CD4-positive, alpha-beta T cell treated with Interleukin-12 subunit alpha and Interleukin-12 subunit beta, for 1 hour (primary cell): ENCODE results near the gene FAM180B.

ENCODE experiments used
- DNase-seq: peaks from one replicate; pipeline ENCODE4 v3.0.0-alpha.2; 2020

Gene FAM180B

DNA sequence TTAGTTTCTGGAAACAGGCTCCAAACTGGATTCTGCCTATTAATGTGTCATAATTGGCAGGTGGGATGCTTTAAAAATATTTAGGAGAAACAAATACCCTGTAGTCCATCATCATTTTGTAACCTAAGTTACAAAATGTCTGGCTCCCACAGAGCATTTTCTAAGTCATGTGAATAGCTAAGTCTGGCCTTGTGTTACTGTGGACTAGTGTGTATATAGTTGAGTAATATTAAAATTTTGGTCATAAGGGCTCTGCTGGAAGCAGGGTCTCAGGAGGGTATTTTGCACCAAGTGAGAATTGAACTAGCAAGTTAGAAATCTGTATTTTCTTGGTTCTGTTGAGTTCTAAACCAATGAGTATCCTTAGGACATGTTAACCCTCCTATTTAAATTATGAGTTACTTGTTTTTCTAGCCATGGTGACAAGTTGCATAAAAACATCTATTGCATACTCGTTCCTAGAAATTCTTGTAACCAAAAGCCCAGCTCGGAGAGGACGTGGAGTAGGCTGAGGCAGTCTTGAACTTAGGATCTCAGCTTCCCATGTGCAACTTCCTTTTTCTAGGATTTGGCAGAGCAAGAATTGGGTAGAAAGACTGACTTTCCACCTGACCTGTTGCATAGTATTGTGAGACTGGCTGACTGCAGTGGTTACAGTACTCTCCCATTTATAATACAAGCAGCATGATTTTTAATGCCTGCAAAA lies 15.7 kb upstream of the FAM180B start:
- DNase-seq: no peak

DNA sequence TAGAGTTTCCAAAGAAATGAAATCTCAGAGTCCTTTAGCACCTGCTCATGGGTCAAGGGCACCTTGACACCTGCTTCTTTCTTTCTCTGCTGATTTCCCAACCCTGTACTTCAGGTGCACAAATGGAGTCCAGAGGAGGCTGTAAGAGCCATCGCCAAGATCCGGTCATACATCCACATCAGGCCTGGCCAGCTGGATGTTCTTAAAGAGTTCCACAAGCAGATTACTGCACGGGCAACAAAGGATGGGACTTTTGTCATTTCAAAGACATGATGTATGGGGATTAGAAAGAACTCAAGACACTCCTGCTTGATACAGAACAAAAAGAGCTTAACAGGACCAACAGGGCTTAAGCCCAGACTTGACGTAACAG lies 15.1 kb upstream of the FAM180B start:
- no peak for DNase-seq

DNA sequence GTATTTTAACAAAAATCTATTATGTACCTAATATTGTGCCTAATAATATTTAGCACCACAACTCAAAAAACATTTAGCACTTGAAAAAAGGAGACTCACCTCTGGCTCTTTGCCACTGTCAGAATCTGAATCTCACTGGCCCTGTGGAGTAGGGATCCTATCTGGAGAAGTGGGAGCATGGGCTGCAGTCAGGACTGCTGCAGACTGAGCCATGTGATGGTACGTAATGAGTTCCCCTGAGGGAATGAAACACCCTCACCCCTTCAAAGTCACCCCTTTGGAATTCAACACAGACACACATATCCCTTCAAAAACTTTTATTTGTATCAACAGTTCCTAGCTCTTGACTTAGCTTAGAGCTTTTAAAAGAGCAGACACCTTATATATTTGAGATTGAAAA lies 14.6 kb upstream of the FAM180B start:
- DNase-seq: no peak

DNA sequence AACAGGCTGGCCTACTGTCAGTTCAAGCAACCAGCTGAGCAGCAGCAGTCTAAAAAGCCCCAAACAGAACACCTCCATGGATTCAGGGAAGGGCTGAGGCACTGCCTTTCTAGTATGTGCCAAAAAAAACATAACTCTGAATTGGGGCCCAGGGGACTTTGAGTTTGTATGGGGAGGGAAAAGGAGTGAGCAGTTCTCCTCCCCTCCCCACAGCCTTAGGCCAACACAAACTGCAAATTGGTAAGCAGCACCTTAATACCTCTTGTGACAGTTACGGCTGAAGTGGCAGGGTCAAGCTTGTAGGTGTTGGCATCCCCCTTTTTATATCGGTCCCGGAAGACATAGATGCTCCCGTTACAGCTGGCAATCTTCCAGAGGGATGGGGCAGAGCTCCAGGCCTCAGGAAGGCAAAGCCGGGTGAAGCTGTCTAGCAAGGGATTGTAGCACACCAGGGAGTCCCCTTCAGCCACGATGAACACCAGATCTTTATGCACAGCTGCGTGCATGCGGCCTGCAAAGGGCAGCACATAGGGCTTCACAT lies 13.7 kb upstream of the FAM180B start:
- no peak for DNase-seq

DNA sequence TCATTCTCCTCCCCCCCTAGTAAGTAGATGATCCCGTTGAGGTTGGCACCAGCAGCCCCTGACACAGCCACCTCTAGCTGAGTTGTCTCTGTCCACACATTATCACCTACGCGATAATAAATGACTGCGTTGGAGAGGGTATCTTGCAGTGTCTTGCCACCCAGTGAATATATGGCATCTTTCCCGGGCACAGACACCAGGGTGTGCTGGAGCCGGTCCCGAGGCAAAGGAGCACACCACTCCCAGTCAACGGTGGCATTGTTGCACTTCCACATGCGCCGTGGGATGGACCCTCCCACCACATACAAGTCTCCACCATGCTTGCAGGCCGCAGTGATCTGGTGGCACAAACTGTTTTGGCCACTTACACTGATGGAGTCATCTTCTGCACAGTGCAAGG lies 13.2 kb upstream of the FAM180B start:
- DNase-seq: no peak

DNA sequence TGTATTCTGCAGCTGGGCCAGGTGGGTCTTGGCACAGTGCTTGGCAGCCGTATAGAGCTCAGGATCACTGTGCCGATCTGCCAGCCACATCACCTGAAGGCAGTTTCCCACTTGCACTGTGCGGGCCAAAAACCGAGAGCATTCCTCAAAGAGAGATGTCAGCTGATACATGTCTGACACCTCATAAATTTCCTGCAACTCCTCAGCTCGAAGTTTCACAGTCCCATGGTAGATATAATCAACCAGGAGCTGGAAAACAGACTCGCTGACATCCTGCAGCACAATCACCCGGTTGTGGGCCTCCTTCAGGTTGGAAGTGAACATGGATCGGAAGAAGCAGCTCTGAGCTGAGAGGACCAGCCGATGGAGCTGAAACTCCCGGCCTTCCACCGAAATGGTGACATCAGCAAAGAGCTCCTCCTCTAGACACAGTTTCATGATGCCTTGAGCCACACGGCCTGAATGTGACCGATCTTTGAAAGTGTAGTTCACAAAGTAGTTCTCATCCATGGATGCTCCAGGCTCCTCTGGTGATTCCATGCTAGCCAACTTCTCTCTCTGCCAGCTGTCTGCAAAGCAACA lies 8.9 kb upstream of the FAM180B start:
- DNase-seq: no peak

DNA sequence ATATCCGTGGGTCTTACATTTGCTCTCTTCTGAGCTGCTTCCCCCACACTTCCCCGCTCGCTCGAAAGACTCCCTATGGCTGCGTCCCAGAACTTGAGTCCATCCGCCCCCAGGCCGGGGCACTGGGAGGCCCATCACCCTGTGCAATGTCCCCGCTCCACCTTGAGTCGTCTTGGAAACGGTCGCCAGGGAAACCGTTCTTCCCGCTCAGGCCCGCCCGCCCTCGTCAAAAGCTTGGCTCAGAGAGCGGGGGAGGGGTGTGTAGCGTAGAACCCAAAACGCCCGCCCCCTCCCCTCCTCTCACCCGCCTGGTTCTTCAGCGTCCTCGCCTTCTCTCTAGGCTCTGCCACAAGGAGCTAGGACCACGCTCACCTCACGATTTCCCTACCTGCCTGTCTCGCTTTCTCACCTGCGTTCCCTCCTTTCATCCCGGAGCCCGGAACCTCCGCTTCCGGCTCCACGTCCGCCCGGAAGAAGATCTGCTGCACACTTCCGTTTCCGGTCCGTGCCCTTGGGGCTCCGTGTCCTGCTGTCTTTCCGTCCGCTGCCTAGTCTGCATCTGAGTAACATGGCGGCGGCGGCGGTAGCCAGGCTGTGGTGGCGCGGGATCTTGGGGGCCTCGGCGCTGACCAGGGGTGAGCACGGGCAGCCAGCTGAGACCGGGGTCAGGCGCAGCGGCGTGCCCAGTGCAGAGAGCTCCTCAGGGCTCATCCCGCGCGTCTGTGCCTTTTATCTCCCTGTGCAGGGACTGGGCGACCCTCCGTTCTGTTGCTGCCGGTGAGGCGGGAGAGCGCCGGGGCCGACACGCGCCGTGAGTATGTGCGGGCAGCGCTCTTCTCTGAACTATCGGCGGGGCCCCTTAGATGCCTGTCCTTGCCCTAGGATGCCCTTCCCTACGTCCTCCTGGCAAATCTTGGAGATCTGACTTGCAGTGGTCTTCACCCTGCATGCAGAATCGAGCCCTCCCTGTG lies 7.7 kb upstream of the FAM180B start, which contains the start of the genes KBTBD4 and NDUFS3:
KBTBD4 (minus strand) TSS at position 447 of the 971 bp plus-strand sequence; CDS start at position 428, 19 bp downstream.
NDUFS3 (plus strand) TSS at position 551 of the 971 bp plus-strand sequence; CDS start at position 569, 18 bp downstream.
- peak; percentile 91 for DNase-seq

DNA sequence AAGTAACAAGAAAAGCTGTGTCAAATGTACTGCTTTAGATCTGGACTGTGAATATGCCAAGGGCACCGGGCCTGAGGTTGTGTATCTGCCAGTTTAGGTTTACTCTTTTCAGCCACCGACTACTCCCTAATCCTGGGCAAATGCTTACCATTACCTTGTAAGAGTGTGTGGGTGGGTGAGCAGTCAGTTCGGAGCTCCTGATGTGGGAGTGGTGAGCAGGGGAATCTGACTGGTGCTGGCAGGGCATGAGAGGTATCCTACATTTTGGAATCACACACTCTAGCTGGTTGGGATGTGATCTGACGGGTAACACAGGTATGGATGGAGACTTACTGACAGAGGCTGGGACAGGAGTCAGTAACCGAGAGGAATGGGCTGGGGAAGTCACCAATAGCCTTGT lies 2.6 kb upstream of the FAM180B start:
- DNase-seq: no peak

DNA sequence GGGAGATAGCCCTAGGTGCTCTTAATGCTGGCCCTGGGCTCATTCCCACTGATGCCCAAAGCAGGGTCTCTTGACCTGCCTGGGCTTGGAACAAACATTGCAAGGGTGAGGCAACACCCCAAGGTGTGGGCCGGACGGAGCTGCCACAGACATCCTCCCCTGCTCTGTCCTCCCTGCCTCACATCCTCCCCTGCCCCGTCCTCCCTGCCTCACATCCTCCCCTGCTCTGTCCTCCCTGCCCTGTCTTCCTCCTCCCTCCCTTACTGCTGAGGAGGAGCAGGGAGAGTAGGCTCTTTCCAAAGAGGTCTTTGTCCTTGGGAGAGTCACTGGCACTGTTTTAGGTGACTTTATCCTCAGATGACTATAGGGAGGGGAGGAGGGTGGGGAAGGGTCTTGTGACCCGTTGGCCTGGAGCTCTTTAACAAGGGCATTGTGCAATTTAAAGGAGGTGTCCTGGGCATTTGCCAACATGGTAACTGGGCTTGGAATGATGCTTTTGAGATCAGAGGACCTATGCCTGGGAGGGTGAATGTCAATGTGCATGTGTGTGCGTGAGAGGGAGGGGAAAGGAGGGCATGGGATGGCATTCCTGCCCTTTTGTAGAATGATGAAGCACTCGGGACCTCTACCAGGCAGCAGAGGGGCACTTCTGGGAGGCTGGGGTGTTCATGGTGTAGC lies 700 bp downstream of the FAM180B start:
- no peak for DNase-seq

DNA sequence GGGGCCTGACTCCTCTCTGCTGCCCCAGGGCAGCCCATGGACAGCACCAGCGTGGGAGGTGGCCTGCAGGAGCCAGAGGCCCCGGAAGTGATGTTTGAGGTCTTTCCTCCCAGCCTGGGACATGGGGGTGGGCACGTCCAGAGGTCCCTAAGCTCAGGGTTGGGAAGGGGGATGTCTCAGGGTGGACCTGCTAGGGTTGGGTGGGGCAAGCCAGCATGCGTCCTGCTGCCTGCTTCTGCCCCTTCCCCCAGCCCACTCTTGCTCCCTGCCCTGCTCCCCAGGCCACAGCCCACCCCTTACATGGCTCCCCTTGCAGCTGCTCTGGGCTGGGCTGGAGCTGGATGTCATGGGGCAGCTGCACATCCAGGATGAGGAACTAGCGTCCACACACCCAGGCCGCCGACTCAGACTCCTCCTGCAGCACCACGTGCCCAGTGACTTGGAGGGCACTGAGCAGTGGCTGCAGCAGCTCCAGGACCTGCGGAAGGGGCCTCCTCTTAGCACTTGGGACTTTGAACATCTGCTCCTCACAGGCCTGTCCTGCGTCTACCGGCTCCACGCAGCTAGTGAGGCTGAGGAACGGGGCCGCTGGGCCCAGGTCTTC lies 1.3 kb downstream of the FAM180B start:
- no peak for DNase-seq

DNA sequence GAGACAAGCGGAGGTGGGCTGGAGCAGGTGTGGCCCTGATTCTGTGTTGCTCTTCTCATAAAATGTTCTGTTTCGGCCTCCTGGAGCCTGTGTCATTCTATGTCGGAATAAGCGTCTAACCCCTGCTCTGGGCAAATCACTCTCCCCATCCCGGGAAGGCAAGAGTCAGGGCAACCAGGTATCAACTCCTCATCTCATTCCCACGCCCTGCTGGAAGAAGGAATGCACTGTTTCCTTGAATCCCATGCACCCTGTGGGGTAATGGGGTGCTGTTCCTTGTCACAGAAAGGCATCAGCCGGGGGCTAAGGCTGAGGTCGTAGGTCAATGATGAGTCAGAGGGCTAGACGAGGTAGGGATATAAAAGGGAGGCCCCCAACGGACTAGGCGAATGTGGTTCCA lies 2.6 kb downstream of the FAM180B start:
- DNase-seq: no peak

DNA sequence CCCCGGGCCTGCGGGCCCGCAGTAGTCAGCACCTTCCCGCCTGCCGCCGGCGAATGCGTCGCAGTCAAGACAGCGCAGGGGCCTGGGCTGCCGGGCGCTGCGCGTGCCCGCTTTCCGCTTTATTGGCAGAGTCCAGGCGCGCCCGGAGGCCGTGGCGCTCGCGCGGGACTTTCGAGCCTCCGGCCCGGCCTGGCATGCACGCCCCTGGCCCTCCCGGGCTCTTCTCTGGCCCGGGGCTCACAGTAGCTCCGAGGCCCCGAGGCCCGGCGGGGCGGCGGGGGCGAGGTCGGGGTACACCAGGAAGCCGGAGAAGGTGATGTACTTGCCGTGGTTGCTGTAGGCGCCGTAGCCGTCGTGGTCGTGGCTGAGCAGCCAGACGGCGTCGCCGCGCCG lies 3.1 kb downstream of the FAM180B start:
- no peak for DNase-seq

DNA sequence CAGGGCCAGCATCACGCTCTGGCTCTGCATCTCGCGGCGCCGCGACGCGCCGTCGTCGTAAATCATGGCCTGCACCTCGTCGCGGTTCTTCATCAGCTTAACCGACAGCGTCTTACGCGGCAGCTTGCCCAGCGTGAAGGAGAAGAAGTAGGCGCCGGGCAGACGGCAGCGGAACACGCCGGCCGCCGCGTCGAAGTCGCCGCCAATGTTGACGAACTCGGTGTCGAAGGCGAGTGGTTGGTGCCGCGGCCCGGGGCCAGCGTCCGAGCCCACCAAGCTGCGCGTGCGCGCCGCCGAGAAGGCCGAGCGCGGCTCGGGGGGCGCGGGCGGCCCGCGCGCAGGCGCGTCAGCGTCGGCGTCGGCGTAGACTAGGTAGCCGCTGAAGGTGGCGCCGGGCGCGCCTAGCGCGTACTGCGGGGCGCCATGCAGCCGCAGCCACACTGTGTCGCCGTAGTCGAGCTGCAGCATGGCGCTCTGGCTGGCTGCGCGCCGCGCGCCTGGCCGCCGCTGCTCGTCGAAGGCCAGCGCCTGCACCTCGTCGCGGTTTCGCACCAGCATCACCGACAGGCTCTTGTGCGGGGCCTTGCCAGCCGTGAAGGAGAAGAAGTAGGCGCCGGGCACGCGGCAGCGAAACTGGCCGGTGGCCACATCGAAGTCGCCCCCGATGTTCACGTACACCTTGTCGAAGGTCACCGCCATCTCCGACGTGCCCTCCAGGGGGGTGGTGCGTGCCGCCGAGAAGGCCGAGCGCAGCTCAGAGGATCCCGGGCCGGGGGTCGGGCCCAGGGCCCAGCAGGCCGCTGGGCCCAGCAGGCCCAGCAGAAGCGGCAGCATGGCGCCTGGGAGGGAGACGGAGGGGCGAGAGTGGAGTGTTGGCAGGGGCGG lies 3.7 kb downstream of the FAM180B start:
- no peak for DNase-seq

DNA sequence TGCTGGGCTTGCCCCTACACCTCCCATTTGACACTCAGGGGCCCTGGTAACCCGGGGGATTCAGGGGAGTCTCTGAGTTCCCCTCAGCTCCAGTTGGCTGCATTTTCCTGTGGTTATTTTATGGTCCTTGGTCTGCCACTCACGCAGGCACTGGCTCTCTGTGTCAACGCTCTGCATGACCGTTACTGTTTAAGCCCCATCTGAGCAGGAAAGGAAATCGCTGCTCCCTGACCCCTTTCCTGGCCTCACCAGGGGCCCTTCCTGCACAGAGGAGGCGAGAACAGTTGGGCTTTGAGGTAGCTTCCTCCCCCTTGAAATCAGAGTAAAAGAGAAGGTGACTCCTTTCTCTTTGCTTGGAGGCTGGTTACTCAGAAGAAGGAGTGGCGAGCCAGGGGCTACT lies 5.3 kb downstream of the FAM180B start:
- no peak for DNase-seq

DNA sequence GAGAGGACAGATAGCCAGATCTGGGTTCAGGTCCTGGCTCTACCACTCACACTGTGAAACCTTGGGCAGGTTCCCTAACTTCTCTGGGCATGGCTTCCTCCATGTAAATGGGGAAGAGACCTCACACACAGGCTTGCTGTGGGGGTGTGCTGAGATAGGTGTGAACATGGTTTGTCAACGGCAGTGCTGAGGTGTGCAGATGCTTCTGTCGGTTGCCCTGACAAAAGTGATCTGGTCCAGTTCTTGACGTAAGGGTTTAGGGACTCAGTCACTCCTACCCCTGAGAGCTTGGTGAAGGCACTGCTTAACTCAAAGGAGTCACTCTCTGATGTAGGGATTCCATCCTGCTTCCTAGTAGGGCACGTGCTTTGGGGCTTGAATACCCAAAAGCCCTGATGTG lies 5.8 kb downstream of the FAM180B start:
- no peak for DNase-seq

DNA sequence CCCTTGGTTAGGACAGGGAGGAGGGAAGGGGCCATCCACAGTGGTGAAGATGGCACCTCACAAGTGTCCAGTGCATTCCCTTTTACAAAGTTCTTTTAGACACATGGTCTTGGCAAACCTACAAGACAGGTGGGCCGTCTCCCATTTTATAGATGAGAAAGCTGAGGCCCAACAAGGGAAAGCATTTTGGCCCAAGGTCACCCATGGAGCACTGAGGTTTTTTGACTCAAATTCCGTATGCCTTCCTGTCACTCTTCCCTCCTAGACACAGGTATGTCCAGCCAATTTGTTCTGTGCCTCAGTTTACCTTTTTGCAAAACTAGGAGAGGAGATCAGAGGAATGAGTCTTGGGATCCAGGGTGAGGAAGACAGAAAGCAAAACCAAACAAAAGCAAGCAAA lies 6.5 kb downstream of the FAM180B start:
- DNase-seq: no peak

DNA sequence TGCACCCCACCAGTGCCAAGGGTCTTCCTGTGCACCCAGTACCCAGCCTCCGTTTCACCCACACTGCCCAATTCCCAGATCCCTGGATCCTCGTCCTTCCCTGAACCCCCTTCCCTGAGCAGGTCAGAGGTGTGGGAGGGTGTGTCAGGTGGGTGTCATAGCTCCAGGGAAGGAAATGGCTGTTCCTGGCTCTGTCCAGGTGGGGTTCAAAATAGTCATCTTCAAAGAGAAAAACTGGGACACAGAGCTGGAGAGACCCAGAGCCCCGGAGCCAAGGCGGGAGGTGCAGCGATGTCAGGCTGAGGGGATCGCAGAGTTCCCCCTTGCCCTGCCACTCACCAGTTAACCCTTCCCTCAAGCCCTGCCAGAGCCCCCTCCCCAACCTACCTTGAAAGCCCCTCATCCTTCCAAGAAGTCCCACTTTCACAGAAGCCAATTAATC lies 7.0 kb downstream of the FAM180B start:
- DNase-seq: no peak

DNA sequence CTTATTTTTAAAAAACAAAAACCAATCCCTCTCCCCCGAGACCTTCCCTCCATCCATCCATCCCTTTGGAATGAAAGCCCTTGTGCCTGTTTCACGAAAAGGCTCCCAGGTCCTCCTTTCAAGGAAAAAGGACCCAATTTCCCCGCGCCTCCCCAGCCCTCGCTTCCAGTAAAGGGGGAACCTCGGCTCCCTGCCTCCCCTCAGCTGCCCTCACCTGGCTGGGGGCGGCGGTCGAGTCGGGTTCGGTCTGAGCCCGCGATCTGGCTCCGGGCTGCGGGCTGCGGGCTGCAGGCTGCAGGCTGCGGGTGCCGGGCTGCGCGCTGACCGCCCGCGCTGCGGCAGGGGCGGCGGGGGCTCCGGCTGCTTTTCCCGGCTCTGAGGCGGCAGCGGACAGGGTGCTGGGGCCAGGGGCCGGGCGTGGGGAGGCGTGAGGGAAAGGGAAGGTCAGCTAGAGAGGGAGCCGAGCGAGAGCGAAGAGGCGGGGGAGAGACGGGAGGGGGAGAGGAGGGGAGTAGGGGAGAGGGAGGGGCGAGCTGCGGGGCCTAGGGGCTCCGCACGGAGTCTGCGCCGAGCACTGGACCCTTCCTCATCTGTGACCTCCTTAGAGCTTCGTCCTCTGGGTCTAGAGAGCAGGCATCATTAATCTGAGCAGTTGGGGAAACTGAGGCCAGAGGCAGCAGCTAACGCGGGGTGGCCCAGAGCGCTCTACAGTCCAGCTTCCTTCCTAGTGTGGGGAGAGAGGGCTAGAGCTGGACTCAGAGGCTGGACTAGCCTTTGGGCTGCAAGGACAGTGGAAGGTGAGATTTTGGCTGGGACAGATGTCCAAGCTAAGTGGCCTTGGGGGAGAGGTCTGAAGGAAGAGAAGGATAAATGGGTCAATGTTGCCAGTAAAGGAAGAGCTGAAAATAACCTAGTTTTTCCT lies 7.7 kb downstream of the FAM180B start, which contains the start of gene C1QTNF4:
C1QTNF4 (minus strand) TSS at position 478 of the 922 bp plus-strand sequence. CDS start 3,601 bp downstream, outside the sequence.
- DNase-seq: no peak

DNA sequence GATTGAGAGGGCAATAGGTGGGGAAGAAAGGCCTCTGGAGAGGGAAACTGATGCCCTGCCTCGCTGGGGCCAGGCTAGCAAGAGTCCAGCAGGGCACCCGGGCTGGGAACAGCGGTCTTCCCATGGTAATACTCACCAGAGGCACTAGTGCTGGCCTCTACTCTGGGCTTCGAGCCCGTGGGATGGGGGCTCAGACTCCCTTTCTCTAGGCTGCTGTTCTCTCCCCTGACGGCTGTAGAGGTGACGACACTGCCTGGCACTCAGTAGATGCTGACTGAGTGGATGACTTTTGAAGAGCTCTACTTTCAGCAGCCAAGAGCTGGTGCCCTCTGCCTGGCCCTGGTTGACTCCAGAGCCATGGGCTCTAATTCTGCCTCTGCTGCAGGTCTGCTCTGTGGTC lies 8.6 kb downstream of the FAM180B start:
- no peak for DNase-seq

DNA sequence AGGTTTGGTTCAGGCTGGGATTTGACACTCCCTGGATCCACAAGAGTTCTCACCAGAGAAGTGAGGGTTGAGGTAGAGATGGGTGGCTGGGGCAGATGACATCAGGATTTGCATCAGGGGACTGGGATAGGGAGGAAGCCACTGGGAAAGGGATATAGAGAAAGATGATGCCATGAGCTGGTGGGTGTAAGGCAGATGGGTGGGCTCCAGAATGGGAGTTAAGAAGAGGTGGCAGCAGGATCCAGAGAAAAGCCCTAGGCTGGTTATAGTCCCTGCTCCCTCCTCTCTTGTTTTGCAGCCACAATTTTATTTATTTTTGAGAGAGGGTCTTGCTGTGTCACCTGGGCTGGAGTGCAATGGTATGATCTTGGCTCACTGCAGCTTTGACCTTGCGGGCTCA lies 9.5 kb downstream of the FAM180B start:
- DNase-seq: no peak
